ENCODE data around the gene OTX2.

Gene OTX2

GRCh38 chr14:56844406-56845002 lies 34.2 kb upstream of the OTX2 start:
- H3K36me3 ChIP-seq (ENCODE audit: insufficient read depth, insufficient read length, low read length) = no peaks in the 10 kb centered on the region
- no peaks in the 10 kb centered on the region for H3K9me3 ChIP-seq (ENCODE audit: insufficient read depth, low read length)
- TF ChIP-seq SUZ12 (IDR thresholded peaks at IDR 0.05; ENCODE audit: extremely low read depth, insufficient read depth, insufficient read length) (no peak), ZNF274 (IDR thresholded peaks at IDR 0.05; ENCODE audit: low read depth, low read length) (no peak), YY1 (IDR thresholded peaks at IDR 0.05; ENCODE audit: insufficient read depth, insufficient read length) (no peak)
- no peak overlapping the region for H3K9ac ChIP-seq (ENCODE audit: insufficient read length, low read depth)
- no peak for DNase-seq (ENCODE audit: low read depth, low spot score)
- peaks cover 9% of the 10 kb centered on the region for H3K4me1 ChIP-seq (ENCODE audit: insufficient read depth, insufficient read length)
- H3K4me3 ChIP-seq (ENCODE audit: insufficient read length, low read depth) = no peak overlapping the region
- peaks cover 15% of the 10 kb centered on the region for H3K27me3 ChIP-seq (ENCODE audit: insufficient read depth, insufficient read length)

- TF ChIP-seq YY1 (IDR thresholded peaks at IDR 0.05; ENCODE audit: insufficient read depth, insufficient read length) (no peak), SUZ12 (IDR thresholded peaks at IDR 0.05; ENCODE audit: extremely low read depth, insufficient read depth, insufficient read length) (no peak), ZNF274 (IDR thresholded peaks at IDR 0.05; ENCODE audit: low read depth, low read length) (no peak)
- no peaks in the 10 kb centered on the region for H3K36me3 ChIP-seq (ENCODE audit: insufficient read depth, insufficient read length, low read length)
Measured at GRCh38 chr14:56841611-56842010, 31.3 kb upstream of the OTX2 start.

GRCh38 chr14:56840221-56840620 lies 29.9 kb upstream of the OTX2 start:
- TF ChIP-seq YY1 (IDR thresholded peaks at IDR 0.05; ENCODE audit: insufficient read depth, insufficient read length) (no peak), ZNF274 (IDR thresholded peaks at IDR 0.05; ENCODE audit: low read depth, low read length) (no peak), SUZ12 (IDR thresholded peaks at IDR 0.05; ENCODE audit: extremely low read depth, insufficient read depth, insufficient read length) (no peak)
- peaks cover 6% of the 10 kb centered on the region for H3K27me3 ChIP-seq (ENCODE audit: insufficient read depth, insufficient read length)
- no peak overlapping the region for H3K4me3 ChIP-seq (ENCODE audit: insufficient read length, low read depth)
- no peaks in the 10 kb centered on the region for H3K9me3 ChIP-seq (ENCODE audit: insufficient read depth, low read length)
- DNase-seq (ENCODE audit: low read depth, low spot score) = no peak
- H3K9ac ChIP-seq (ENCODE audit: insufficient read length, low read depth) = no peak overlapping the region
- no peaks in the 10 kb centered on the region for H3K36me3 ChIP-seq (ENCODE audit: insufficient read depth, insufficient read length, low read length)
- peaks cover 2% of the 10 kb centered on the region for H3K4me1 ChIP-seq (ENCODE audit: insufficient read depth, insufficient read length)

More at GRCh38 chr14:56841611-56842010, 31.3 kb upstream of the OTX2 start:
- DNase-seq (ENCODE audit: low read depth, low spot score) = no peak
- Histone ChIP-seq H3K27me3 (ENCODE audit: insufficient read depth, insufficient read length) (peaks cover 11% of the 10 kb centered on the region), H3K9me3 (ENCODE audit: insufficient read depth, low read length) (no peaks in the 10 kb centered on the region), H3K4me1 (ENCODE audit: insufficient read depth, insufficient read length) (peaks cover 4% of the 10 kb centered on the region), H3K4me3 (ENCODE audit: insufficient read length, low read depth) (no peak overlapping the region), H3K9ac (ENCODE audit: insufficient read length, low read depth) (no peak overlapping the region)

GRCh38 chr14:56829151-56829550 lies 18.9 kb upstream of the OTX2 start:
- H3K4me1 ChIP-seq (ENCODE audit: insufficient read depth, insufficient read length) = no peaks in the 10 kb centered on the region
- H3K9me3 ChIP-seq (ENCODE audit: insufficient read depth, low read length) = no peaks in the 10 kb centered on the region
- no peaks in the 10 kb centered on the region for H3K27me3 ChIP-seq (ENCODE audit: insufficient read depth, insufficient read length)
- TF ChIP-seq ZNF274 (IDR thresholded peaks at IDR 0.05; ENCODE audit: low read depth, low read length) = no peak
- no peak overlapping the region for H3K9ac ChIP-seq (ENCODE audit: insufficient read length, low read depth)
- no peaks in the 10 kb centered on the region for H3K36me3 ChIP-seq (ENCODE audit: insufficient read depth, insufficient read length, low read length)
- DNase-seq (ENCODE audit: low read depth, low spot score) = no peak
- H3K4me3 ChIP-seq (ENCODE audit: insufficient read length, low read depth) = no peak overlapping the region

GRCh38 chr14:56826214-56826613 lies 15.9 kb upstream of the OTX2 start:
- Histone ChIP-seq H3K9me3 (ENCODE audit: insufficient read depth, low read length) (no peaks in the 10 kb centered on the region), H3K4me1 (ENCODE audit: insufficient read depth, insufficient read length) (no peaks in the 10 kb centered on the region), H3K9ac (ENCODE audit: insufficient read length, low read depth) (no peak overlapping the region), H3K36me3 (ENCODE audit: insufficient read depth, insufficient read length, low read length) (no peaks in the 10 kb centered on the region), H3K27me3 (ENCODE audit: insufficient read depth, insufficient read length) (no peaks in the 10 kb centered on the region), H3K4me3 (ENCODE audit: insufficient read length, low read depth) (no peak overlapping the region)
- DNase-seq (ENCODE audit: low read depth, low spot score) = no peak
- TF ChIP-seq SUZ12 (IDR thresholded peaks at IDR 0.05; ENCODE audit: extremely low read depth, insufficient read depth, insufficient read length) (no peak), YY1 (IDR thresholded peaks at IDR 0.05; ENCODE audit: insufficient read depth, insufficient read length) (no peak), ZNF274 (IDR thresholded peaks at IDR 0.05; ENCODE audit: low read depth, low read length) (no peak)

- TF ChIP-seq SUZ12 (IDR thresholded peaks at IDR 0.05; ENCODE audit: extremely low read depth, insufficient read depth, insufficient read length) = no peak
- no peak for TF ChIP-seq YY1 (IDR thresholded peaks at IDR 0.05; ENCODE audit: insufficient read depth, insufficient read length)
- no peak for TF ChIP-seq ZNF274 (IDR thresholded peaks at IDR 0.05; ENCODE audit: low read depth, low read length)
- Histone ChIP-seq H3K9ac (ENCODE audit: insufficient read length, low read depth) (no peak overlapping the region), H3K36me3 (ENCODE audit: insufficient read depth, insufficient read length, low read length) (no peaks in the 10 kb centered on the region), H3K27me3 (ENCODE audit: insufficient read depth, insufficient read length) (peaks cover 20% of the 10 kb centered on the region), H3K9me3 (ENCODE audit: insufficient read depth, low read length) (no peaks in the 10 kb centered on the region), H3K4me1 (ENCODE audit: insufficient read depth, insufficient read length) (no peaks in the 10 kb centered on the region), H3K4me3 (ENCODE audit: insufficient read length, low read depth) (no peak overlapping the region)
- no peak for DNase-seq (ENCODE audit: low read depth, low spot score)
Measured at GRCh38 chr14:56821805-56822610, 11.7 kb upstream of the OTX2 start.

- no peak for DNase-seq (ENCODE audit: low read depth, low spot score)
- TF ChIP-seq YY1 (IDR thresholded peaks at IDR 0.05; ENCODE audit: insufficient read depth, insufficient read length) (no peak), ZNF274 (IDR thresholded peaks at IDR 0.05; ENCODE audit: low read depth, low read length) (no peak), SUZ12 (IDR thresholded peaks at IDR 0.05; ENCODE audit: extremely low read depth, insufficient read depth, insufficient read length) (no peak)
- Histone ChIP-seq H3K9ac (ENCODE audit: insufficient read length, low read depth) (no peak overlapping the region), H3K4me3 (ENCODE audit: insufficient read length, low read depth) (no peak overlapping the region), H3K27me3 (ENCODE audit: insufficient read depth, insufficient read length) (peaks cover 28% of the 10 kb centered on the region), H3K4me1 (ENCODE audit: insufficient read depth, insufficient read length) (no peaks in the 10 kb centered on the region), H3K36me3 (ENCODE audit: insufficient read depth, insufficient read length, low read length) (no peaks in the 10 kb centered on the region), H3K9me3 (ENCODE audit: insufficient read depth, low read length) (no peaks in the 10 kb centered on the region)
Measured at GRCh38 chr14:56821177-56821576, 10.9 kb upstream of the OTX2 start.
